Neural cell (in vitro differentiated cells): ENCODE measurements around the gene SDC4. TPM values are rescaled to one million over a fixed set of nuclear protein-coding genes. Genes with fewer than 3 reads are reported as not detected.

Experiments
- H2AFZ ChIP-seq: fragments of 200-600, 300-800 bp; sonication (generic), shearing (Covaris generic); 2 replicates; pipeline ENCODE4 v1.6.0; 2014; ENCODE audit warnings: low read depth, mild to moderate bottlenecking, antibody characterized with exemption, low read length, moderate library complexity
- H3F3A ChIP-seq: fragments of 200-600 bp; shearing (Covaris generic); 2 replicates; pipeline ENCODE4 v1.6.1; 2016; ENCODE audit warnings: mild to moderate bottlenecking, moderate library complexity, mixed read lengths, antibody characterized with exemption, low read length; ENCODE audit not compliant: insufficient read depth, poor library complexity, severe bottlenecking
- H3K27ac ChIP-seq: fragments of 200-600, 300-800 bp; sonication (generic), shearing (Covaris generic); 2 replicates; pipeline ENCODE4 v1.5.1; 2014; ENCODE audit warnings: mild to moderate bottlenecking, low read length, moderate library complexity
- H3K27me3 ChIP-seq: fragments of 300-800, 200-600 bp; sonication (generic), shearing (Covaris generic); 2 replicates; pipeline ENCODE4 v1.6.0; 2014; ENCODE audit warnings: mild to moderate bottlenecking, low read depth, low read length, moderate library complexity; ENCODE audit not compliant: insufficient read depth
- H3K36me3 ChIP-seq: fragments of 300-800, 200-600 bp; sonication (generic), shearing (Covaris generic); 2 replicates; pipeline ENCODE4 v1.5.1; 2014; ENCODE audit warnings: mild to moderate bottlenecking, antibody characterized with exemption, low read length, moderate library complexity; ENCODE audit not compliant: insufficient read depth
- H3K4me2 ChIP-seq: fragments of 300-800, 200-600 bp; sonication (generic), shearing (Covaris generic); 2 replicates; pipeline ENCODE4 v1.6.0; 2014; ENCODE audit warnings: mild to moderate bottlenecking, low read length
- H3K4me3 ChIP-seq: fragments of 300-800, 200-600 bp; sonication (generic), shearing (Covaris generic); 2 replicates; pipeline ENCODE4 v1.5.1; 2014; ENCODE audit warnings: mild to moderate bottlenecking, low read length, moderate library complexity
- H3K79me2 ChIP-seq: fragments of 200-600 bp; shearing (Covaris generic); replicated peaks from 2 replicates; pipeline ENCODE4 v1.6.0; 2014; ENCODE audit warnings: mild to moderate bottlenecking, low read length, moderate library complexity; ENCODE audit not compliant: insufficient read depth
- H3K9ac ChIP-seq: fragments of 300-800, 200-600 bp; sonication (generic), shearing (Covaris generic); 2 replicates; pipeline ENCODE4 v1.6.1; 2016; ENCODE audit warnings: mild to moderate bottlenecking, low read length, mixed read lengths
- H3K9me2 ChIP-seq: fragments of 200-600 bp; shearing (Covaris generic); 2 replicates; pipeline ENCODE4 v1.6.1; 2016; ENCODE audit warnings: mild to moderate bottlenecking, low read length, mixed read lengths; ENCODE audit not compliant: insufficient read depth
- H3K9me3 ChIP-seq: fragments of 200-600, 300-800 bp; sonication (generic), shearing (Covaris generic); 2 replicates; pipeline ENCODE4 v1.6.1; 2016; ENCODE audit warnings: mild to moderate bottlenecking, mixed run types, low read length, moderate library complexity, mixed read lengths
- H4K20me1 ChIP-seq: fragments of 200-600 bp; shearing (Covaris generic); 2 replicates; pipeline ENCODE4 v1.6.1; 2016; ENCODE audit warnings: mild to moderate bottlenecking, mixed run types; ENCODE audit not compliant: insufficient read depth
- CTCF ChIP-seq: fragments of 450-650 bp; IDR thresholded peaks from 2 replicates; pipeline ENCODE4 v1.5.1; 2014; ENCODE audit warnings: antibody characterized with exemption, mild to moderate bottlenecking, moderate library complexity; ENCODE audit not compliant: poor library complexity, severe bottlenecking
- EP300 ChIP-seq: fragments of 450-650 bp; conservative IDR thresholded peaks from 2 replicates; pipeline ENCODE4 v1.6.1; 2014; ENCODE audit warnings: antibody characterized with exemption, mild to moderate bottlenecking, moderate library complexity; ENCODE audit not compliant: poor library complexity, severe bottlenecking
- EZH2 ChIP-seq: fragments of 200-600, 300-800 bp; shearing (Covaris generic), sonication (generic); IDR thresholded peaks from 2 replicates; pipeline ENCODE4 v1.6.1; 2014; ENCODE audit warnings: antibody characterized with exemption, low read length, borderline replicate concordance, mild to moderate bottlenecking; ENCODE audit not compliant: insufficient read depth, poor library complexity, severe bottlenecking
- MXI1 ChIP-seq: fragments of 450-650 bp; conservative IDR thresholded peaks from 2 replicates; pipeline ENCODE4 v1.6.1; 2014; ENCODE audit warnings: antibody characterized with exemption, mild to moderate bottlenecking; ENCODE audit not compliant: poor library complexity, severe bottlenecking
- POLR2AphosphoS5 ChIP-seq: IDR thresholded peaks from 2 replicates; pipeline ENCODE4 v1.6.1; 2012
- RAD21 ChIP-seq: fragments of 450-650 bp; conservative IDR thresholded peaks from 2 replicates; pipeline ENCODE4 v1.6.1; 2014; ENCODE audit warnings: antibody characterized with exemption, mild to moderate bottlenecking, moderate library complexity
- REST ChIP-seq: IDR thresholded peaks from 2 replicates; pipeline ENCODE4 v1.6.1; 2012; ENCODE audit warnings: borderline replicate concordance
- SMC3 ChIP-seq: fragments of 450-650 bp; conservative IDR thresholded peaks from 2 replicates; pipeline ENCODE4 v1.6.1; 2014; ENCODE audit warnings: antibody characterized with exemption, mild to moderate bottlenecking, moderate library complexity; ENCODE audit not compliant: poor library complexity
- TAF1 ChIP-seq: IDR thresholded peaks from 2 replicates; pipeline ENCODE4 v1.6.1; 2012; ENCODE audit warnings: low read depth
- polyA plus RNA-seq: library from polyadenylated mRNA; depleted of rRNA; stranded (reverse); fragments of >200 nt; gene quantifications from 2 replicates; pipeline ENCODE4 v1.2.3, GENCODE V29; 2014

Gene SDC4
- polyA plus RNA-seq, 1 donor from 2014 or later: not detected

- no peaks in the 10 kb centered on the region for H3K9me3 ChIP-seq
- H3K27ac ChIP-seq: no peak overlapping the region
- H3K4me3 ChIP-seq: no peak overlapping the region
- H4K20me1 ChIP-seq: no peaks in the 10 kb centered on the region
- H3K9ac ChIP-seq: no peak overlapping the region
- no peak for TF ChIP-seq RAD21
- no peak for TF ChIP-seq CTCF
- no peak for TF ChIP-seq REST
- TF ChIP-seq POLR2AphosphoS5: no peak
- no peak for TF ChIP-seq TAF1
- TF ChIP-seq EZH2: no peak
- no peak for TF ChIP-seq EP300
- TF ChIP-seq MXI1: no peak
- TF ChIP-seq SMC3: no peak
- H2AFZ ChIP-seq: no peak overlapping the region
- no peak overlapping the region for H3K4me2 ChIP-seq
- H3K79me2 ChIP-seq: peaks cover 7% of the 10 kb centered on the region
- no peaks in the 10 kb centered on the region for H3K27me3 ChIP-seq
- no peaks in the 10 kb centered on the region for H3F3A ChIP-seq
- H3K36me3 ChIP-seq: no peaks in the 10 kb centered on the region
- no peaks in the 10 kb centered on the region for H3K9me2 ChIP-seq
Measured at GRCh38 chr20:45370571-45371160, 22.4 kb upstream of the SDC4 start.

GRCh38 chr20:45368221-45368980 is 20.2 kb upstream of the SDC4 start:
- no peaks in the 10 kb centered on the region for H3K27me3 ChIP-seq
- no peak overlapping the region for H3K27ac ChIP-seq
- no peaks in the 10 kb centered on the region for H3K9me2 ChIP-seq
- no peaks in the 10 kb centered on the region for H3F3A ChIP-seq
- no peaks in the 10 kb centered on the region for H3K9me3 ChIP-seq
- H3K4me2 ChIP-seq: no peak overlapping the region
- no peaks in the 10 kb centered on the region for H4K20me1 ChIP-seq
- no peak overlapping the region for H3K9ac ChIP-seq
- no peak for TF ChIP-seq RAD21
- no peak for TF ChIP-seq MXI1
- TF ChIP-seq POLR2AphosphoS5: no peak
- TF ChIP-seq TAF1: no peak
- no peak for TF ChIP-seq EZH2
- TF ChIP-seq SMC3: no peak
- no peak for TF ChIP-seq CTCF
- TF ChIP-seq EP300: no peak
- TF ChIP-seq REST: no peak
- H3K79me2 ChIP-seq: peaks cover 27% of the 10 kb centered on the region
- H3K36me3 ChIP-seq: no peaks in the 10 kb centered on the region
- H3K4me3 ChIP-seq: no peak overlapping the region
- H2AFZ ChIP-seq: no peak overlapping the region
